Lower lobe of right lung (tissue), 2 donors: ENCODE results near the gene CAMK2D. TPM values are rescaled to one million over a fixed set of nuclear protein-coding genes. Genes with fewer than 3 reads are reported as not detected.
A peak's percentile ranks its signal among the peaks of the same experiment; 100 is the strongest.
"Not testable (repeated sequence)": the region's sequence is repeated elsewhere in the genome, so short reads cannot be mapped to it uniquely, and the experiment has no call there.

Source experiments
- ATAC-seq, 2 donors: fragments of 200-7000 bp; cut with Tn5 transposase; one replicate each; pipeline ENCODE4 v1.9.1; 2020 to 2022; ENCODE audit warnings: mild to moderate bottlenecking in 2 of 2, moderate library complexity in 2 of 2
- DNase-seq: peaks from one replicate; pipeline ENCODE4 v3.0.0-alpha.2; 2020
- H3K27ac ChIP-seq: fragments of 200-600 bp; one replicate; pipeline ENCODE4 v1.8.0; 2022
- H3K27me3 ChIP-seq: fragments of 200-600 bp; one replicate; pipeline ENCODE4 v1.8.0; 2022; ENCODE audit warnings: low read depth
- H3K36me3 ChIP-seq: fragments of 200-600 bp; one replicate; pipeline ENCODE4 v1.8.0; 2022; ENCODE audit warnings: mild to moderate bottlenecking
- H3K4me1 ChIP-seq: fragments of 200-600 bp; one replicate; pipeline ENCODE4 v1.8.0; 2022
- H3K4me3 ChIP-seq: fragments of 200-600 bp; one replicate; pipeline ENCODE4 v1.8.0; 2022; ENCODE audit warnings: mild to moderate bottlenecking
- H3K9me3 ChIP-seq: fragments of 200-600 bp; one replicate; pipeline ENCODE4 v1.8.0; 2022
- CTCF ChIP-seq: fragments of 200-600 bp; IDR thresholded peaks from one replicate; pipeline ENCODE4 v1.8.0; 2022; ENCODE audit warnings: antibody characterized with exemption, mild to moderate bottlenecking
- intact Hi-C: fragments of 100-400 bp; cut with DNase I; formaldehyde crosslinking; loops from one replicate; pipeline ENCODE4 v1.11.0; 2022
- long read RNA-seq: library from polyadenylated mRNA; unstranded; transcript quantifications from one replicate; pipeline ENCODE4 v2.0.0, GENCODE V29; 2021
- total RNA-seq: library from RNA; stranded (reverse); fragmentation: NEBNext Ultra II Directional; extraction: Animal tissue kit (Norgen Biotek cat#: 25700); gene quantifications from one replicate; pipeline ENCODE4 v1.2.1, GENCODE V29; 2021
- donor health status: DM: no; HTN: yes; CAD: no; lungs with severe emphysema.

Gene CAMK2D
- 40.7 TPM for total RNA-seq
- long read RNA-seq, full-length matches to known transcripts: 49 of 77 reads
- long read RNA-seq, partial matches to known transcripts: 6 of 77 reads
- long read RNA-seq, other reads (novel, unspliced or antisense): 22 of 77 reads

GRCh38 chr4:113761620-113762185, at the start of gene CAMK2D:
CAMK2D (minus strand) TSS chr4:113761738; CDS start chr4:113761068, 670 bp downstream.
- intact Hi-C loops: loop anchor here (5.0 kb wide), 1 partner anchor 214 kb away; no protein-coding TSS in a partner anchor

GRCh38 chr4:113810906-113811305, 49.4 kb upstream of the CAMK2D start:
- intact Hi-C loops: no loop called here
- TF ChIP-seq CTCF: no peak
- no peak for ATAC-seq

More at GRCh38 chr4:113761620-113762185, at the start of gene CAMK2D:
- peak; percentile 84 to 86 for ATAC-seq
- peaks cover 29% of the 10 kb centered on the region for H3K4me1 ChIP-seq
- no peaks in the 10 kb centered on the region for H3K27me3 ChIP-seq
- peak; percentile 38 for TF ChIP-seq CTCF
- DNase-seq: peak; percentile 86
- peak within 1 kb of the TSS; percentile 96 for H3K27ac ChIP-seq
- peak within 1 kb of the TSS; percentile 81 for H3K4me3 ChIP-seq
- H3K36me3 ChIP-seq: no peaks in the 10 kb centered on the region
- H3K9me3 ChIP-seq: no peaks in the 10 kb centered on the region

GRCh38 chr4:113809311-113809710, 47.8 kb upstream of the CAMK2D start:
- Histone ChIP-seq H3K4me3 (no peak overlapping the region), H3K4me1 (no peaks in the 10 kb centered on the region), H3K27ac (no peak overlapping the region), H3K9me3 (no peaks in the 10 kb centered on the region), H3K36me3 (no peaks in the 10 kb centered on the region), H3K27me3 (no peaks in the 10 kb centered on the region)
- peak; percentile 60 for DNase-seq
- TF ChIP-seq CTCF: no peak
- ATAC-seq: peak; percentile 84 to 85
- intact Hi-C loops: no loop called here

More at GRCh38 chr4:113810906-113811305, 49.4 kb upstream of the CAMK2D start:
- Histone ChIP-seq H3K9me3 (no peaks in the 10 kb centered on the region), H3K4me1 (no peaks in the 10 kb centered on the region), H3K27me3 (no peaks in the 10 kb centered on the region), H3K27ac (no peak overlapping the region), H3K4me3 (no peak overlapping the region), H3K36me3 (no peaks in the 10 kb centered on the region)
- no peak for DNase-seq

- no peak for TF ChIP-seq CTCF
- no peak for ATAC-seq
Measured at GRCh38 chr4:113806850-113807249, 45.3 kb upstream of the CAMK2D start.

GRCh38 chr4:113801882-113802281, 40.3 kb upstream of the CAMK2D start:
- H3K4me1 ChIP-seq: no peaks in the 10 kb centered on the region
- H3K36me3 ChIP-seq: no peaks in the 10 kb centered on the region
- H3K27me3 ChIP-seq: no peaks in the 10 kb centered on the region
- ATAC-seq (no peak), DNase-seq (no peak)
- H3K4me3 ChIP-seq: no peak overlapping the region
- H3K9me3 ChIP-seq: no peaks in the 10 kb centered on the region
- H3K27ac ChIP-seq: no peak overlapping the region
- intact Hi-C loops: no loop called here
- TF ChIP-seq CTCF: no peak

More at GRCh38 chr4:113806850-113807249, 45.3 kb upstream of the CAMK2D start:
- DNase-seq: no peak
- no peaks in the 10 kb centered on the region for H3K4me1 ChIP-seq
- intact Hi-C loops: no loop called here
- no peaks in the 10 kb centered on the region for H3K27me3 ChIP-seq
- no peaks in the 10 kb centered on the region for H3K9me3 ChIP-seq
- no peaks in the 10 kb centered on the region for H3K36me3 ChIP-seq
- no peak overlapping the region for H3K4me3 ChIP-seq
- no peak overlapping the region for H3K27ac ChIP-seq

- intact Hi-C loops, DNase-seq, ATAC-seq, H3K27ac ChIP-seq, H3K4me1 ChIP-seq, H3K27me3 ChIP-seq, H3K4me3 ChIP-seq, H3K36me3 ChIP-seq: not testable (repeated sequence)
- peaks cover 11% of the 10 kb centered on the region for H3K9me3 ChIP-seq
Measured at GRCh38 chr4:113796381-113796780, 34.8 kb upstream of the CAMK2D start.
